HCT116 (cell line): ENCODE measurements around the gene TMEM53. TPM values are rescaled to one million over a fixed set of nuclear protein-coding genes. Genes with fewer than 3 reads are reported as not detected.

Experiments used
- ATAC-seq: fragments of 200-7000 bp; cut with Tn5 transposase; 2 replicates; pipeline ENCODE4 v1.9.1; 2020; ENCODE audit warnings: mild to moderate bottlenecking, moderate library complexity
- BruUV-seq: library from RNA; stranded (reverse); fragments of 400-500 nt; replicated peaks from 2 replicates; lab custom pipeline; 2021; lab: Mats Ljungman, UMichigan
- CTCF ChIA-PET: fragments of 300-600 bp; sonication (Branson Sonifier 250); formaldehyde crosslinking; loops from one replicate; lab custom pipeline; 2021; ENCODE audit warnings: antibody characterized with exemption; lab: Charles Lee
- POLR2A ChIA-PET: fragments of 300-600, 350-600 bp; sonication (Branson Sonifier 250); formaldehyde crosslinking; loops from one replicate; lab custom pipeline; 2021; ENCODE audit warnings: antibody characterized with exemption; lab: Charles Lee
- RAD21 ChIA-PET, 2 experiments: fragments of 300-600 bp; sonication (Branson Sonifier 250); formaldehyde crosslinking; loops; one replicate each; lab custom pipeline; 2023; ENCODE audit warnings: low total read pairs in 2 of 2; ENCODE audit not compliant: uncharacterized antibody in 2 of 2, unreplicated experiment in 2 of 2, low non-redundant PET in 1 of 2; lab: Charles Lee
- DNase-seq: peaks from one replicate; pipeline ENCODE4 v3.0.0-alpha.2; 2010; ENCODE audit warnings: low read depth, low spot score
- H2AFZ ChIP-seq: fragments of 200-600 bp; shearing (Covaris generic), sonication (generic); 2 replicates; pipeline ENCODE4 v1.6.1; 2017; ENCODE audit warnings: low read depth, mixed run types, mixed read lengths, antibody characterized with exemption, low read length; ENCODE audit not compliant: poor library complexity, severe bottlenecking
- H3K27ac ChIP-seq: 2 replicates; pipeline ENCODE4 v1.5.1; 2012; ENCODE audit warnings: low read depth, low read length
- H3K27me3 ChIP-seq: fragments of 200-600 bp; sonication (generic); 2 replicates; pipeline ENCODE4 v1.6.1; 2016; ENCODE audit warnings: mixed run types, low read length, mixed read lengths; ENCODE audit not compliant: insufficient read depth
- H3K36me3 ChIP-seq, 2 experiments: fragments of 200-500 bp in 1 of 2; fragments of 200-600 bp in 1 of 2; sonication (Bioruptor generic) in 1 of 2; sonication (generic) in 1 of 2; 2 replicates each; pipeline versions ENCODE4 v1.5.1 to v1.6.1; 2014 to 2016; ENCODE audit warnings: low read length in 2 of 2, inconsistent platforms in 1 of 2, mixed read lengths in 1 of 2, mixed run types in 1 of 2; ENCODE audit not compliant: insufficient read depth in 2 of 2, control insufficient read depth in 1 of 2
- H3K4me1 ChIP-seq, 2 experiments: fragments of 200-600 bp in 1 of 2; sonication (generic) in 1 of 2; 2 replicates each; pipeline versions ENCODE4 v1.5.1 to v1.6.1; 2012 to 2017; ENCODE audit warnings: low read length in 2 of 2, inconsistent platforms in 1 of 2, mild to moderate bottlenecking in 1 of 2, mixed read lengths in 1 of 2, mixed run types in 1 of 2, moderate library complexity in 1 of 2; ENCODE audit not compliant: insufficient read depth in 2 of 2, control insufficient read depth in 1 of 2
- H3K4me2 ChIP-seq: fragments of 200-600 bp; sonication (generic); 2 replicates; pipeline ENCODE4 v1.6.1; 2017; ENCODE audit warnings: mixed run types, low read length, mixed read lengths
- H3K4me3 ChIP-seq, 2 experiments: fragments of 200-600 bp in 1 of 2; sonication (generic) in 1 of 2; replicated peaks in 1 of 2; 2 replicates each; pipeline ENCODE4 v1.5.1; 2011 to 2016; ENCODE audit warnings: low read length in 2 of 2, control low read depth in 1 of 2, low read depth in 1 of 2, mild to moderate bottlenecking in 1 of 2, mixed read lengths in 1 of 2, mixed run types in 1 of 2
- H3K79me2 ChIP-seq: fragments of 200-600 bp; sonication (generic); 2 replicates; pipeline ENCODE4 v1.6.1; 2017; ENCODE audit warnings: mild to moderate bottlenecking, mixed run types, low read length, moderate library complexity, mixed read lengths; ENCODE audit not compliant: insufficient read depth
- H3K9ac ChIP-seq: fragments of 200-600 bp; sonication (generic); 2 replicates; pipeline ENCODE4 v1.6.1; 2016; ENCODE audit warnings: low read length, mixed read lengths
- H3K9me2 ChIP-seq: fragments of 200-600 bp; sonication (generic), shearing (Covaris generic); 2 replicates; pipeline ENCODE4 v1.6.1; 2017; ENCODE audit warnings: mixed run types, mild to moderate bottlenecking, moderate library complexity; ENCODE audit not compliant: insufficient read depth
- H3K9me3 ChIP-seq, 2 experiments: fragments of 200-500 bp in 1 of 2; fragments of 200-600 bp in 1 of 2; sonication (Bioruptor generic) in 1 of 2; sonication (generic) in 1 of 2; 2 replicates each; pipeline ENCODE4 v1.6.1; 2014 to 2017; ENCODE audit warnings: low read length in 2 of 2, mixed read lengths in 2 of 2, inconsistent platforms in 1 of 2, low read depth in 1 of 2, mild to moderate bottlenecking in 1 of 2, mixed run types in 1 of 2, moderate library complexity in 1 of 2; ENCODE audit not compliant: control insufficient read depth in 1 of 2, insufficient read depth in 1 of 2
- H4K20me1 ChIP-seq: fragments of 200-600 bp; sonication (generic), shearing (Covaris generic); 2 replicates; pipeline ENCODE4 v1.6.1; 2017; ENCODE audit warnings: mixed run types, mild to moderate bottlenecking, moderate library complexity; ENCODE audit not compliant: insufficient read depth
- CTCF ChIP-seq, 3 experiments: fragments of 200-600 bp in 1 of 3; sonication (generic) in 1 of 3; IDR thresholded peaks in 2 of 3; conservative IDR thresholded peaks in 1 of 3; 2 replicates each; pipeline ENCODE4 v1.5.1; 2012 to 2017; ENCODE audit warnings: low read depth in 2 of 3, low read length in 2 of 3, antibody characterized with exemption in 1 of 3, borderline replicate concordance in 1 of 3, control low read depth in 1 of 3, mild to moderate bottlenecking in 1 of 3, mixed read lengths in 1 of 3, mixed run types in 1 of 3, moderate library complexity in 1 of 3; ENCODE audit not compliant: insufficient read depth in 1 of 3
- RAD21 ChIP-seq: IDR thresholded peaks from 2 replicates; pipeline ENCODE4 v1.6.1; 2012; ENCODE audit warnings: low read depth, mild to moderate bottlenecking
- intact Hi-C: fragments of 100-400 bp; cut with micrococcal nuclease; formaldehyde crosslinking; loops from 2 replicates; pipeline ENCODE4 v1.10.0; 2022
- total RNA-seq: library from RNA; stranded (reverse); gene quantifications from one replicate; pipeline ENCODE4 v1.2.1, GENCODE V29; 2021; ENCODE audit not compliant: unreplicated experiment
- TF ChIP-seq, protein P1 (sequence below): IDR thresholded peaks from 2 replicates; pipeline ENCODE4 v1.6.1; 2012; ENCODE audit warnings: low read depth

The TMEM53 gene
- total RNA-seq, 1 experiment from 2014 or later = 10.8 TPM

- ATAC-seq (peak; percentile 81), DNase-seq (no peak)
- ChIA-PET RAD21 (interaction anchor here in 1 of 2 experiments (1.0 kb wide), 1 partner anchor 21 kb away, joined by 3 read pairs; no protein-coding TSS in a partner anchor), POLR2A (interaction anchor here (1.1 to 1.2 kb wide), 2 partner anchors 19 to 66 kb away, joined by 3 to 4 read pairs; partner anchors contain the start of genes ARMH1 and TMEM53), CTCF (interaction anchor here (1.0 to 1.6 kb wide), 3 partner anchors 8 to 41 kb away, joined by 3 to 9 read pairs (median 3); partner anchors contain the start of genes ARMH1 and TMEM53)
- intact Hi-C loops = loop anchor here (10.0 kb wide), 1 partner anchor 551 kb away; no protein-coding TSS in a partner anchor
- Histone ChIP-seq H3K9me3 (no peaks in the 10 kb centered on the region), H3K4me1 (no peaks in the 10 kb centered on the region), H3K9ac (no peak overlapping the region), H4K20me1 (no peaks in the 10 kb centered on the region), H3K27ac (no peak overlapping the region), H3K4me3 (no peak overlapping the region), H2AFZ (no peak overlapping the region), H3K4me2 (no peak overlapping the region), H3K9me2 (no peaks in the 10 kb centered on the region), H3K36me3 (peaks cover 4 to 6% of the 10 kb centered on the region in 2 experiments; a peak in 3 of 4 replicates), H3K27me3 (no peaks in the 10 kb centered on the region), H3K79me2 (no peaks in the 10 kb centered on the region)
- no TSS peak for BruUV-seq
- TF ChIP-seq, protein P1, sequence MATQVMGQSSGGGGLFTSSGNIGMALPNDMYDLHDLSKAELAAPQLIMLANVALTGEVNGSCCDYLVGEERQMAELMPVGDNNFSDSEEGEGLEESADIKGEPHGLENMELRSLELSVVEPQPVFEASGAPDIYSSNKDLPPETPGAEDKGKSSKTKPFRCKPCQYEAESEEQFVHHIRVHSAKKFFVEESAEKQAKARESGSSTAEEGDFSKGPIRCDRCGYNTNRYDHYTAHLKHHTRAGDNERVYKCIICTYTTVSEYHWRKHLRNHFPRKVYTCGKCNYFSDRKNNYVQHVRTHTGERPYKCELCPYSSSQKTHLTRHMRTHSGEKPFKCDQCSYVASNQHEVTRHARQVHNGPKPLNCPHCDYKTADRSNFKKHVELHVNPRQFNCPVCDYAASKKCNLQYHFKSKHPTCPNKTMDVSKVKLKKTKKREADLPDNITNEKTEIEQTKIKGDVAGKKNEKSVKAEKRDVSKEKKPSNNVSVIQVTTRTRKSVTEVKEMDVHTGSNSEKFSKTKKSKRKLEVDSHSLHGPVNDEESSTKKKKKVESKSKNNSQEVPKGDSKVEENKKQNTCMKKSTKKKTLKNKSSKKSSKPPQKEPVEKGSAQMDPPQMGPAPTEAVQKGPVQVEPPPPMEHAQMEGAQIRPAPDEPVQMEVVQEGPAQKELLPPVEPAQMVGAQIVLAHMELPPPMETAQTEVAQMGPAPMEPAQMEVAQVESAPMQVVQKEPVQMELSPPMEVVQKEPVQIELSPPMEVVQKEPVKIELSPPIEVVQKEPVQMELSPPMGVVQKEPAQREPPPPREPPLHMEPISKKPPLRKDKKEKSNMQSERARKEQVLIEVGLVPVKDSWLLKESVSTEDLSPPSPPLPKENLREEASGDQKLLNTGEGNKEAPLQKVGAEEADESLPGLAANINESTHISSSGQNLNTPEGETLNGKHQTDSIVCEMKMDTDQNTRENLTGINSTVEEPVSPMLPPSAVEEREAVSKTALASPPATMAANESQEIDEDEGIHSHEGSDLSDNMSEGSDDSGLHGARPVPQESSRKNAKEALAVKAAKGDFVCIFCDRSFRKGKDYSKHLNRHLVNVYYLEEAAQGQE = no peak
- TF ChIP-seq RAD21 (peak; percentile 79), CTCF (IDR thresholded peaks at IDR 0.05 in 2 of 3, conservative IDR thresholded peaks at IDR 0.05 in 1 of 3; ENCODE audit: borderline replicate concordance in 1 of 3, insufficient read depth in 1 of 3, low read depth in 2 of 3, low read length in 2 of 3) (peak; percentile 61 to 96 (median 87); a peak in 5 of 6 replicates)
These were observed 18.7 kb downstream of the TMEM53 start for GRCh38 chr1:44655609-44656008.
